Karpas-422 (cell line): ENCODE data around the gene DERL2. TPM values are rescaled to one million over a fixed set of nuclear protein-coding genes. Genes with fewer than 3 reads are reported as not detected.

Experiments
- DNase-seq: peaks from one replicate; pipeline ENCODE4 v3.0.0-alpha.2; 2015
- H2AFZ ChIP-seq: fragments of 200-600 bp; sonication (generic); 2 replicates; pipeline ENCODE4 v1.6.1; 2014; ENCODE audit warnings: antibody characterized with exemption, low read length, mixed read lengths
- H3K27ac ChIP-seq: fragments of 200-600 bp; sonication (generic); 2 replicates; pipeline ENCODE4 v1.5.1; 2014; ENCODE audit warnings: mild to moderate bottlenecking, low read length, moderate library complexity
- H3K27me3 ChIP-seq: fragments of 200-600 bp; sonication (generic); 2 replicates; pipeline ENCODE4 v1.6.1; 2014; ENCODE audit warnings: low read length, mixed read lengths
- H3K36me3 ChIP-seq: fragments of 200-600 bp; sonication (generic); 2 replicates; pipeline ENCODE4 v1.6.1; 2014; ENCODE audit warnings: low read length, mixed read lengths; ENCODE audit not compliant: insufficient read depth
- H3K4me1 ChIP-seq: fragments of 200-600 bp; sonication (generic); 2 replicates; pipeline ENCODE4 v1.6.1; 2014; ENCODE audit warnings: mild to moderate bottlenecking, low read length, mixed read lengths
- H3K4me2 ChIP-seq: fragments of 200-600 bp; sonication (generic); 2 replicates; pipeline ENCODE4 v1.6.1; 2014; ENCODE audit warnings: low read length, low read depth, mild to moderate bottlenecking; ENCODE audit not compliant: poor library complexity, severe bottlenecking
- H3K4me3 ChIP-seq: fragments of 200-600 bp; sonication (generic); 2 replicates; pipeline ENCODE4 v1.5.1; 2014; ENCODE audit warnings: mild to moderate bottlenecking, antibody characterized with exemption, low read length, mixed read lengths
- H3K79me2 ChIP-seq: fragments of 200-600 bp; sonication (generic); 2 replicates; pipeline ENCODE4 v1.6.1; 2014; ENCODE audit warnings: mild to moderate bottlenecking, low read length, mixed read lengths
- H3K9ac ChIP-seq: fragments of 200-600 bp; sonication (generic); 2 replicates; pipeline ENCODE4 v1.6.0; 2014; ENCODE audit warnings: low read length
- H3K9me2 ChIP-seq: fragments of 200-600 bp; sonication (generic), shearing (Covaris generic); replicated peaks from 2 replicates; pipeline ENCODE4 v1.6.0; 2014; ENCODE audit warnings: mild to moderate bottlenecking, low read length, moderate library complexity; ENCODE audit not compliant: insufficient read depth
- H3K9me3 ChIP-seq: fragments of 300-700, 200-600 bp; sonication (generic); 2 replicates; pipeline ENCODE4 v1.6.1; 2014; ENCODE audit warnings: low read length, mixed read lengths
- H4K20me1 ChIP-seq: fragments of 200-600 bp; sonication (generic); 2 replicates; pipeline ENCODE4 v1.6.1; 2014; ENCODE audit warnings: mild to moderate bottlenecking, antibody characterized with exemption, low read length, low read depth; ENCODE audit not compliant: insufficient read depth
- total RNA-seq: library from RNA; depleted of rRNA; stranded (reverse); fragments of >200 nt; shearing (Covaris generic); gene quantifications from 2 replicates; pipeline ENCODE4 v1.2.3, GENCODE V29; 2014; ENCODE audit warnings: low replicate concordance

DERL2 gene
- total RNA-seq, 1 experiment from 2014 or later: 23.8 TPM

DNA sequence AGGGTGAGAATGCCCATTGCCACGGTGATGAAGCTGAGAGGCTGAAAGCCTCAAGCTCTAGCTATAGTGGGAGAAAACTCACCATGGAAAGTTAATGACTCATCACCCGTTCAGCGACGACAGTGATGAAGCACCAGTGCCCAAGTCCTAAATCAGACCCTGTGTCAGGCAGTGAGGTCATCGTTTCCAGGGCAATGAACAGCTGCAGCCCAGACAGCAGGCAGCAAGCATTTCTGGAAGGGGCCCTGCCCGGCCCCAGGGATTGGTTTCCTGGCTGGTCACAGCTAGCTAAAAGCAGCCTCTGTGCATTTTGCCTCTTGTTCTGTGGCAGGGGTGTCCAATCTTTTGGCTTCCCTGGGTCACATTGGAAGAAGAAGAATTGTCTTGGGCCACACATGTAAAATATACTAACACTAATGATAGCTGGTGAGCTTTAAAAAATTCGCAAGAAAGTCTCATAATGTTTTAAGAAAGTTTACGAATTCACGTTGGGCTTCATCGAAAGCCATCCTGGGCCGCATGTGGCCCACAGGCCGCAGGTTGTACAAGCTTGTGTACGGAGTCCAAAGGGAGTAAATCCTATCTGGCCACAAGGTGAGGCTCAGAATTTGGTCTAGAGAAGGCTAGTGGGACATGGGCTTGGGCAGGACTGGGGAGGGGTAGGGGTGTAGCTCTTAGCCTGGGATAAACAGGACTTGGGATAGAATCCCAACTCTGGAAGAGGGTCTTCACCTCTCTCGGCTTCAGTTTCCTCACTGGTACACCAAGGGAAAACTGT is 41.0 kb upstream of the DERL2 start:
- no peaks in the 10 kb centered on the region for H4K20me1 ChIP-seq
- no peaks in the 10 kb centered on the region for H3K36me3 ChIP-seq
- no peaks in the 10 kb centered on the region for H3K9me2 ChIP-seq
- H3K27ac ChIP-seq: no peak overlapping the region
- DNase-seq: no peak
- no peaks in the 10 kb centered on the region for H3K27me3 ChIP-seq
- H3K9me3 ChIP-seq: no peaks in the 10 kb centered on the region
- no peak overlapping the region for H2AFZ ChIP-seq
- H3K4me3 ChIP-seq: no peak overlapping the region
- no peaks in the 10 kb centered on the region for H3K79me2 ChIP-seq
- H3K4me1 ChIP-seq: no peaks in the 10 kb centered on the region
- no peak overlapping the region for H3K9ac ChIP-seq
- no peak overlapping the region for H3K4me2 ChIP-seq

DNA sequence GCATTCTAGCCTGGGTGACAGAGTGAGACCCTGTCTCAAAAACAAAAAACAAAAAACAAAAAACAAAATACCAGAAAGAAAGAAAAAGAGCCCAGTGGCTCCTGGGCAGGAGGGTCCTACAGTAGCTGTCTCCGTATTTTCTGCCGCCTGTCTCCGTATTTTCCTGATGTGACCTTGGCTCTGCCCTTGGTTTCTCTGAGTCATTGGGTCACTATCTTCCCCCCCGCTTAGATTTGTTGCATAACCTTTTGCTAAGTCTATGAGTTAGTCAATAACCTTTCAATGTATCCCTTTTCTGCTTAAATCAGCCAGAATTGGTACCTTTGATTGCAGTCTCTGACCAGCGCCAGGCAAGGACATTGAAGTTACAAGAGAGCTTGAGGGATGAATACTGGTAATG is 37.3 kb upstream of the DERL2 start:
- H3K4me3 ChIP-seq: no peak overlapping the region
- H3K27ac ChIP-seq: no peak overlapping the region
- no peaks in the 10 kb centered on the region for H3K4me1 ChIP-seq
- H3K27me3 ChIP-seq: no peaks in the 10 kb centered on the region
- no peaks in the 10 kb centered on the region for H4K20me1 ChIP-seq
- no peak overlapping the region for H2AFZ ChIP-seq
- no peaks in the 10 kb centered on the region for H3K36me3 ChIP-seq
- H3K4me2 ChIP-seq: no peak overlapping the region
- no peak overlapping the region for H3K9ac ChIP-seq
- DNase-seq: no peak
- H3K9me3 ChIP-seq: no peaks in the 10 kb centered on the region
- H3K79me2 ChIP-seq: no peaks in the 10 kb centered on the region
- no peaks in the 10 kb centered on the region for H3K9me2 ChIP-seq

DNA sequence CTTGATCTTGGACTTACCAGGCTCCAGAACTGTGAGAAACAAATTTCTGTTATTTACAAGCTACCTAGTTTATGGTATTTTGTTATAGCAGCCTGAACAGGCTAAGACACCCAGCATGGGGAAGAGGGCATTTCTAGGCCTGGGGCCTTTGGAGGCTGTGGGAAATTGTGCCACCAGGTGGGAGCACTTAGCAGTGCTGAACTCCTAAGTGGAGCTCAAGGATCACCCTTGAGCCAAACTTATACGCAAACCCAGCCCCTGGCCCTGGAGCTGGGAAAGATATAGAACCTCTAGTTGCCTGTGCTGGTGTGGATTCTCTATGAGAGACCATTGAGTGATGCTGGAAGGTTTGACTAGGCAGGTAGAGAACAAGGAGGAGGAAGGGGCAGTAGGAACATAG is 36.5 kb upstream of the DERL2 start:
- Histone ChIP-seq H3K27ac (no peak overlapping the region), H3K9me3 (no peaks in the 10 kb centered on the region), H3K4me3 (no peak overlapping the region), H3K4me1 (no peaks in the 10 kb centered on the region), H2AFZ (no peak overlapping the region), H3K9me2 (no peaks in the 10 kb centered on the region), H3K36me3 (no peaks in the 10 kb centered on the region), H3K9ac (no peak overlapping the region), H3K27me3 (no peaks in the 10 kb centered on the region), H3K4me2 (no peak overlapping the region), H3K79me2 (no peaks in the 10 kb centered on the region), H4K20me1 (no peaks in the 10 kb centered on the region)
- DNase-seq: no peak

DNA sequence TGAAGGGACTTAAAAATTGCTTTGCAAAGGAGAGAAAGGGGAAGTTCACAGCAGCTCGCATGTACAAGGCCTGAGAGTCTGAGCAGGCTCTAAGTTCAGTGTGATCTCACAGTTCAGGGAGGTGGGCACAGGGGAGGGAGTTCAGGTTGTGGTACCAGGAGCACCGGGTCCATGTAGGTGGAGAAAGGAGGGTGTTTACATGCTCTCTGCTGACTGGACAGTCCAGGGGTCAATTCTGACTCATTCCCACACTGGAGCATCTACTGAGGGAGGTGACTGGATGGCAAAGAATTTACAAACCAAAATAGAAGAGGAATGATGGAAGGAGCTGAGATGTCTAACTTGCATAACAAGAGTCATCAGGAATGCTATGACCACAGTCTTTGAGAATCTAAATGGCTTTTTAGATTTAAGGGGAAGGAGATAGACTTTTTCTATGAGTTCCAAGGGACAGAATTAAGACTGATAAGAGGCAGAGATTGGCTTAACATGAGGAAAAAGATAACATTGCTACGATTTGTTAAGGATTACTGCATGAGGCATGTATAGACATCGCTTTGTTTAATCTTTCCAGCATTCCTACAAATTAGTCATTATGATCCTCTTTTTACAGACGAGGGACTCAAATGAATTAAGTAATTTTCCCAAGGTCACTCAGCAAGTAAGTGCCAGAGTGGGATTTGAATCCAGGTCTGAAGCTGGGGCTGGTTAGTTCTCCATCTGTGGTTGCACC is 30.2 kb upstream of the DERL2 start:
- no peak for DNase-seq
- no peak overlapping the region for H3K4me2 ChIP-seq
- no peaks in the 10 kb centered on the region for H4K20me1 ChIP-seq
- no peak overlapping the region for H3K9ac ChIP-seq
- H3K27me3 ChIP-seq: no peaks in the 10 kb centered on the region
- H3K4me1 ChIP-seq: no peaks in the 10 kb centered on the region
- H3K36me3 ChIP-seq: no peaks in the 10 kb centered on the region
- H2AFZ ChIP-seq: no peak overlapping the region
- H3K9me2 ChIP-seq: no peaks in the 10 kb centered on the region
- H3K27ac ChIP-seq: no peak overlapping the region
- no peaks in the 10 kb centered on the region for H3K79me2 ChIP-seq
- no peaks in the 10 kb centered on the region for H3K9me3 ChIP-seq
- no peak overlapping the region for H3K4me3 ChIP-seq

DNA sequence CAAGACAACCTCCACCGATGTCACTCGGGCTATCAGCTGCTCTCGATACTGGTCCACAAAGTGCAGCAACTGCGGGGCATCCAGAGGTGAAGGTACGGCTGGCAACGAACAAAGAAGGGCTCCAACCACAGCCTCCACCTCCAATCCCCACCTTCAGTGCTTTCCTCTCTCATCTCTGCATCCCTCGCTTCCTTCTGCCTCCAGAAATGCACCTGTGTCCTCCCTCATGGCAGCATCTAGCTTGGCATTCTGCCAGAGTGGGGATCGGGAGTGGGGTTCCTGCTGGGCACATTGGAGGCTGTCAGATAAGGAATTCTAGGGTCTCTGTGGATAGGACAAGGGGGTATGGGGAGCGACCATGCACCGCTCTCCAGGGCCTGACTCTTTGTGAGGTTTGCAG is 29.0 kb upstream of the DERL2 start:
- no peak overlapping the region for H3K4me3 ChIP-seq
- H3K4me2 ChIP-seq: no peak overlapping the region
- H3K9ac ChIP-seq: no peak overlapping the region
- no peak for DNase-seq
- no peak overlapping the region for H2AFZ ChIP-seq
- H3K79me2 ChIP-seq: no peaks in the 10 kb centered on the region
- H3K4me1 ChIP-seq: no peaks in the 10 kb centered on the region
- H3K9me2 ChIP-seq: no peaks in the 10 kb centered on the region
- no peaks in the 10 kb centered on the region for H3K36me3 ChIP-seq
- H3K27ac ChIP-seq: no peak overlapping the region
- no peaks in the 10 kb centered on the region for H3K9me3 ChIP-seq
- no peaks in the 10 kb centered on the region for H3K27me3 ChIP-seq
- no peaks in the 10 kb centered on the region for H4K20me1 ChIP-seq

DNA sequence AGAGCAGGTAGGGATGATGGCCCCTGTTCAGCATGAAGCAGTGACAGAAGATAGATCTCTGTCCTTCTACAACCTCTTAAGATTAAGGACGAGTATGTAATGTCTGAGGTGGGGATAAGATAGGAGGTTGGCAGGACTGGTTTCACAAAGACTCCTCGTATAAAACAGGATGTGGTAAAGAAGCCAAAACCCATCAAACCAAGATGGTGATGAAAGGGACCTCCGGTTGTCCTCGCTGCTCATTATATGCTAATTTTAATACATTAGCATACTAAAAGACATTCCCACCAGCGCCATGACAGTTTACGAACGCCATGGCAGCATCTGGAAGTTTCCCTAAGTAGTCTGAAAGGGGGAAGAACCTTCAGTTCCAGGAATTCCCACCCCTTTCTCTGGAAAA is 27.6 kb upstream of the DERL2 start:
- Histone ChIP-seq H3K79me2 (no peaks in the 10 kb centered on the region), H3K9me2 (no peaks in the 10 kb centered on the region), H3K4me3 (no peak overlapping the region), H3K27ac (no peak overlapping the region), H3K9ac (no peak overlapping the region), H3K4me1 (no peaks in the 10 kb centered on the region), H3K9me3 (no peaks in the 10 kb centered on the region), H3K27me3 (no peaks in the 10 kb centered on the region), H3K4me2 (no peak overlapping the region), H3K36me3 (no peaks in the 10 kb centered on the region), H4K20me1 (no peaks in the 10 kb centered on the region), H2AFZ (no peak overlapping the region)
- no peak for DNase-seq

DNA sequence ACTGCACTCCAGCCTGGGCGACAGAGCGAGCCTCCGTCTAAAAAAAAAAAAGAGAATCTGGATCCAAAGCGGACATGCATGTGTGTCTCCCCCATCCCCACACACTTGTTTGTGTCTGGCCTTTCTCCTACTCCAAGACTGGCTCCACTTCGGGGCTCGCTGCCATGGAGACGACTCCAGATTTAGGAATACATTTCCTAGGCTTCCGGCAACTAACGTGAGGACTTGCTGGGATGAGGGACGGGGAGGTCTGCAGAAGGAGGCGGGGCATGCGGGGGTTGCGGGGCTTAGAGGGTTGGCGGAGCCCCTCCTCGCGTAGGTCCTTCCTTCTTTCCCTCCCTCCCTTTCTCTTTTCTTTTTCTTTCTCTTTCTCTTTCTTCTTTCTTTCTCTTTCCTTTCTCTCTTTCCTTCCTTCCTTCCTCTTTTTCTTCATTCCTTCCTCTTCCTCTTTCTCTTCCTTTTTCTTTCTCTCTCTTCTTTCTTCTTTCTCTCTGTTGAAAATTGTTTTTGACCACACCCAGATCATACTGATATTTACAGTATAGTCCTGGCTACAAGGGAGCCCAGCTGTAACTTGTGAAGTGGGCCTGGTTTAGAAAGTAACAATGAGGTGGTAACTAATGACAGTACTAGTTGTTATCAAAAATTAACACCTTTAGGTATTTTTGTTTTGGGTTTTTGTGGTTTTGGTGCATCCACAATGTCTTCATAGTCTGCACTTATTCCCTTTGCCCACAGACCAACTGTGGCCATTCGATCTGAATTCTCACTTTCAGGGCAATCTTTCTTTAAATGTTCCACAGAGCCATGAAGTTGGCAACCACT is 25.6 kb upstream of the DERL2 start:
- no peak overlapping the region for H2AFZ ChIP-seq
- H3K27me3 ChIP-seq: no peaks in the 10 kb centered on the region
- no peaks in the 10 kb centered on the region for H3K9me3 ChIP-seq
- no peak overlapping the region for H3K4me3 ChIP-seq
- no peak for DNase-seq
- H3K9ac ChIP-seq: no peak overlapping the region
- H3K4me1 ChIP-seq: no peaks in the 10 kb centered on the region
- H3K36me3 ChIP-seq: no peaks in the 10 kb centered on the region
- no peak overlapping the region for H3K4me2 ChIP-seq
- no peaks in the 10 kb centered on the region for H3K9me2 ChIP-seq
- H3K27ac ChIP-seq: no peak overlapping the region
- H3K79me2 ChIP-seq: no peaks in the 10 kb centered on the region
- no peaks in the 10 kb centered on the region for H4K20me1 ChIP-seq

DNA sequence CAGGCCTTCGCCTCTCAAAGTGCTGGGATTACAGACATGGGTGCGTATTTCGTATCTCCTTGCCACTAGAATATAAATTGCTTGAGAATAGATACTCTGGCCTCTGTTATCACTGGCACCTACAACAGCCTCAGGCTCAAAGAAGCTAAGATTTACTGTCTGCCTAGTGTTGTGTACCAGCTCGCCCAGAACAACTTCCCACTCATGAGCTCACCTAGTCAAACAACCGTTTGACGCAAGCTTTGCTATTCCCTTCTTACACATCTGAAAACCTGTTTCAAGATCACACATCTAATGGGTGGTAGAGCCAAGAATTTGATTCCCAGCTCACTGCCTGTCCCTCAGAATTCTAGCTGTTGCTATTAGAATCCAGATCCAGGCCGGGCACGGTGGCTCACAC is 24.8 kb upstream of the DERL2 start:
- Histone ChIP-seq H3K36me3 (no peaks in the 10 kb centered on the region), H3K9ac (no peak overlapping the region), H3K27me3 (no peaks in the 10 kb centered on the region), H3K4me2 (no peak overlapping the region), H3K4me3 (no peak overlapping the region), H3K79me2 (no peaks in the 10 kb centered on the region), H3K4me1 (no peaks in the 10 kb centered on the region), H4K20me1 (no peaks in the 10 kb centered on the region), H2AFZ (no peak overlapping the region), H3K9me2 (no peaks in the 10 kb centered on the region), H3K27ac (no peak overlapping the region), H3K9me3 (no peaks in the 10 kb centered on the region)
- no peak for DNase-seq
